SIG-M5 (cell line): ENCODE measurements around the gene OR51L1.

Experiments used
- DNase-seq: peaks from one replicate; lab custom pipeline; 2025; lab: John Stamatoyannopoulos, UW

Gene OR51L1

DNA sequence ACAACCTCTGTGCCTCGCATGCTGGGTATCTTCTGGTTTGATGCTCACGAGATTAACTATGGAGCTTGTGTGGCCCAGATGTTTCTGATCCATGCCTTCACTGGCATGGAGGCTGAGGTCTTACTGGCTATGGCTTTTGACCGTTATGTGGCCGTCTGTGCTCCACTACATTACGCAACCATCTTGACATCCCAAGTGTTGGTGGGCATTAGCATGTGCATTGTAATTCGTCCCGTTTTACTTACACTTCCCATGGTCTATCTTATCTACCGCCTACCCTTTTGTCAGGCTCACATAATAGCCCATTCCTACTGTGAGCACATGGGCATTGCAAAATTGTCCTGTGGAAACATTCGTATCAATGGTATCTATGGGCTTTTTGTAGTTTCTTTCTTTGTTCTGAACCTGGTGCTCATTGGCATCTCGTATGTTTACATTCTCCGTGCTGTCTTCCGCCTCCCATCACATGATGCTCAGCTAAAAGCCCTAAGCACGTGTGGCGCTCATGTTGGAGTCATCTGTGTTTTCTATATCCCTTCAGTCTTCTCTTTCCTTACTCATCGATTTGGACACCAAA lies 52.2 kb downstream of the OR51L1 start:
- DNase-seq = no peak
